DND-41 (cell line): ENCODE results near the gene AADACL2.

Experiments
- ATAC-seq: fragments of 200-7000 bp; cut with Tn5 transposase; 3 replicates; pipeline ENCODE4 v1.9.1; 2021; ENCODE audit warnings: low read depth; ENCODE audit not compliant: insufficient read depth
- DNase-seq: peaks from one replicate; pipeline ENCODE4 v3.0.0-alpha.2; 2020
- H2AFZ ChIP-seq: 2 replicates; pipeline ENCODE4 v1.6.0; 2012; ENCODE audit warnings: low read depth, low read length
- H3K27ac ChIP-seq: 2 replicates; pipeline ENCODE4 v1.5.1; 2012; ENCODE audit warnings: low read length, inconsistent platforms
- H3K27me3 ChIP-seq: fragments of 200-600 bp; sonication (generic); 2 replicates; pipeline ENCODE4 v1.6.0; 2012; ENCODE audit warnings: low read length, mild to moderate bottlenecking, inconsistent platforms; ENCODE audit not compliant: insufficient read depth, poor library complexity
- H3K36me3 ChIP-seq: 2 replicates; pipeline ENCODE4 v1.5.1; 2012; ENCODE audit warnings: low read length, inconsistent platforms; ENCODE audit not compliant: insufficient read depth
- H3K4me1 ChIP-seq: 2 replicates; pipeline ENCODE4 v1.5.1; 2012; ENCODE audit warnings: mild to moderate bottlenecking, low read length; ENCODE audit not compliant: insufficient read depth
- H3K4me2 ChIP-seq: 2 replicates; pipeline ENCODE4 v1.6.0; 2012; ENCODE audit warnings: mild to moderate bottlenecking, moderate library complexity, low read length, inconsistent platforms; ENCODE audit not compliant: insufficient read depth
- H3K4me3 ChIP-seq, 2 experiments: fragments of 200-600 bp in 1 of 2; shearing (Covaris generic) in 1 of 2; 2 replicates each; pipeline ENCODE4 v1.5.1; 2012 to 2016; ENCODE audit warnings: inconsistent platforms in 2 of 2, low read length in 2 of 2, mild to moderate bottlenecking in 2 of 2, low read depth in 1 of 2, moderate library complexity in 1 of 2
- H3K79me2 ChIP-seq: 2 replicates; pipeline ENCODE4 v1.6.0; 2012; ENCODE audit warnings: low read length, inconsistent platforms; ENCODE audit not compliant: insufficient read depth
- H3K9ac ChIP-seq: 2 replicates; pipeline ENCODE4 v1.6.0; 2012; ENCODE audit warnings: low read depth, mild to moderate bottlenecking, inconsistent platforms, low read length, moderate library complexity
- H3K9me3 ChIP-seq: 2 replicates; pipeline ENCODE4 v1.5.1; 2012; ENCODE audit warnings: low read length, moderate library complexity, mild to moderate bottlenecking, inconsistent platforms; ENCODE audit not compliant: insufficient read depth, severe bottlenecking
- H4K20me1 ChIP-seq: 2 replicates; pipeline ENCODE4 v1.6.0; 2012; ENCODE audit warnings: low read length; ENCODE audit not compliant: insufficient read depth
- CTCF ChIP-seq: IDR thresholded peaks from 2 replicates; pipeline ENCODE4 v1.5.1; 2012; ENCODE audit warnings: borderline replicate concordance, low read length, moderate library complexity, mild to moderate bottlenecking; ENCODE audit not compliant: poor library complexity, severe bottlenecking; ENCODE audit errors: extremely low read depth
- EZH2 ChIP-seq: IDR thresholded peaks from 3 replicates; pipeline ENCODE4 v1.6.1; 2012; ENCODE audit warnings: borderline replicate concordance, low read depth, mild to moderate bottlenecking, moderate library complexity, low read length, inconsistent platforms; ENCODE audit not compliant: severe bottlenecking

Gene AADACL2

GRCh38 chr3:151775314-151776258 is 41.9 kb downstream of the AADACL2 start:
- H3K4me3 ChIP-seq: no peak overlapping the region
- no peak for ATAC-seq
- DNase-seq: no peak
- H3K27ac ChIP-seq: no peak overlapping the region
- peaks cover 6% of the 10 kb centered on the region for H3K4me1 ChIP-seq
- H2AFZ ChIP-seq: peak overlapping the region; percentile 72
- no peaks in the 10 kb centered on the region for H3K9me3 ChIP-seq
- H3K4me2 ChIP-seq: no peak overlapping the region
- H3K27me3 ChIP-seq: no peaks in the 10 kb centered on the region
- H4K20me1 ChIP-seq: no peaks in the 10 kb centered on the region
- H3K36me3 ChIP-seq: no peaks in the 10 kb centered on the region
- TF ChIP-seq EZH2 (no peak), CTCF (no peak)
- H3K79me2 ChIP-seq: no peaks in the 10 kb centered on the region
- no peak overlapping the region for H3K9ac ChIP-seq

GRCh38 chr3:151776259-151776740 is 42.6 kb downstream of the AADACL2 start:
- Histone ChIP-seq H4K20me1 (no peaks in the 10 kb centered on the region), H3K4me2 (no peak overlapping the region), H3K4me3 (no peak overlapping the region), H2AFZ (no peak overlapping the region), H3K27ac (no peak overlapping the region), H3K9me3 (no peaks in the 10 kb centered on the region), H3K9ac (no peak overlapping the region), H3K79me2 (no peaks in the 10 kb centered on the region), H3K4me1 (peaks cover 6% of the 10 kb centered on the region), H3K36me3 (no peaks in the 10 kb centered on the region), H3K27me3 (no peaks in the 10 kb centered on the region)
- no peak for ATAC-seq
- TF ChIP-seq CTCF (no peak), EZH2 (no peak)
- no peak for DNase-seq

- H3K36me3 ChIP-seq: no peaks in the 10 kb centered on the region
- H3K4me1 ChIP-seq: peaks cover 6% of the 10 kb centered on the region
- H4K20me1 ChIP-seq: no peaks in the 10 kb centered on the region
- H3K4me3 ChIP-seq: no peak overlapping the region
- TF ChIP-seq EZH2: no peak
- no peak for TF ChIP-seq CTCF
- H3K79me2 ChIP-seq: no peaks in the 10 kb centered on the region
- H3K4me2 ChIP-seq: no peak overlapping the region
- H3K27ac ChIP-seq: no peak overlapping the region
- no peaks in the 10 kb centered on the region for H3K9me3 ChIP-seq
- H3K9ac ChIP-seq: no peak overlapping the region
- DNase-seq (no peak), ATAC-seq (no peak)
- H3K27me3 ChIP-seq: no peaks in the 10 kb centered on the region
- H2AFZ ChIP-seq: no peak overlapping the region
These were observed 44.2 kb downstream of the AADACL2 start for GRCh38 chr3:151777880-151778279.
